GM18511 (cell line): ENCODE measurements around the gene EIF4G1.

Experiments used
- ATAC-seq: cut with Tn5 transposase; IDR thresholded peaks from one replicate; pipeline ENCODE4 v1.9.1; 2021; ENCODE audit warnings: mild to moderate bottlenecking, moderate library complexity; ENCODE audit not compliant: unreplicated experiment

The EIF4G1 gene

DNA sequence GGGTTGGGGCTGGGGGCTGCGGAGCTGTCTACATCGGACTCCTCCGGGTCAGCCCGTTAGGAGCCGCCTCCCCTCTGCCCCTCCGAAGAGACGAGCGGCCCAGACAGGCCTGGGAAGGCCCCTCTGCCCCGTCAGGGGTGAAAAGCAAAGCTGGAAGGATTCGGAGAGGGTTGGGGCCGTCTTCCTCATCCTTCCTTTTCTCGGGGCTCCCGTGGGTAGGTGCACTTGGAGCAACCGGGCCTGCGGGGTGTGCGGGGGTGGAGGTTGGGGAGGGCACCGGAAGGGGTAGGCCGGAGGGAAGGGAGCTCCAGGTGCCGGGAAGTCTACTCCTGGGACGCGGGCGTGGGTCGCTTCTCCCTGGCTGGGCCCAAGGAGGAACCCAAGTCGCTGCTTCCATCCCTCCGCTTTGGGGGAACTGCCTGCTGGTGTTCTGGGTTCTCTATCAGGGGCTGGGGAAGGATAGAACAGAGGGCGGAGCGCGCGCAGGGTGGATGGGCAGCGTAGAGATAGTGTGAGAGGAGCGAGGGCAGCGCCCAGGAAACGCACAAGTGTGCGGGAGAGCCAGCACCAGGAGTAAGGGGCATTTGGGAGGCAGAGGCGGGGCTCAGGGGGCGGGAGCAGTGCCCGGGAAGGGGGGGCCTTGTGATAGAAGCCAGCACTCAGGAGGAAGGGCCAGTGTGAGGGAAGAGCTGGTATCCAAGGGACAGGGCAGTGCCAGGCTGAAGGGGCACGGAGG lies 47.7 kb downstream of the EIF4G1 start:
- peak; percentile 11 for ATAC-seq

DNA sequence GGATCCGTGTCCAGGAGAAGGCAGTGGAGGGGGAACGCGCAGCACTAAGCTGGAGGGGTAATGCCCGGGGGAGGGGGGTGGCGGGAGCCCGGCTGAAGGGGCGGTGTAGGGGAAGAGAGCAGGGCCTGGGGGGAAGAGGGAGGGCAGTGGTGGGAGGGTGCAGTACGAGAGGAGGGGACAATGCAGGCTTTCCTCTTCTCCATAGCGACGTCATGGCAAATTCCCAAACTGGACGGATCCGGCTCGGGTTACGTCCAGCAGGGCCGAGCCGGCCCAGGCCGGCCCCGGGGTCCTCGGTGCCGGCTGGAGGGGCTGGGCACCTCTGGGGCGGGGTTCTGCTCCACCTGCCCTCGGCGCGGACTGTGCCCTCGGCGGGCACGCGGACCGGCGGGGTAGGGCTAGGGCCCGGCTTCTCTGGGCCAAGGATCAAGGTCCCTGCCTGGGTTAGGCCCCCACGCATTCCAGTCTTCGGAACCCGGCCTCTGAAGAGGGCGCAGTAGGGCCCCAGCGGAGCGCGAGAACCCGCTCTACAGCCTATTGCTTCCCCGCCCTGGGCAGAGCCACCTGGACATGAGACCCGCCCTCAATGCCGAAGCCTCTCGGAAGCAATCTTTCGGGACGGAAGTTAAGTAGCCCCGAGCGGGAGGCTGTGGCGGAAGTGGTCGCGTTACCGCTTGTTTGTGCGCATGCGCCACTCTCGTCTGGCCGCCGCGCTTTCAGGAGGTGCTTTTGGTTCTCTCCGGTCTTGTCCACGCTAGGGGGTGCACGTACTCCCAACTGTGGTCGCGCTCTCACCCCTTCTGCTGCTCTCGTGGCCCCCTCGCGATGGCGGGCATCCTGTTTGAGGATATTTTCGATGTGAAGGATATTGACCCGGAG lies 48.5 kb downstream of the EIF4G1 start:
- ATAC-seq = peak; percentile 84

DNA sequence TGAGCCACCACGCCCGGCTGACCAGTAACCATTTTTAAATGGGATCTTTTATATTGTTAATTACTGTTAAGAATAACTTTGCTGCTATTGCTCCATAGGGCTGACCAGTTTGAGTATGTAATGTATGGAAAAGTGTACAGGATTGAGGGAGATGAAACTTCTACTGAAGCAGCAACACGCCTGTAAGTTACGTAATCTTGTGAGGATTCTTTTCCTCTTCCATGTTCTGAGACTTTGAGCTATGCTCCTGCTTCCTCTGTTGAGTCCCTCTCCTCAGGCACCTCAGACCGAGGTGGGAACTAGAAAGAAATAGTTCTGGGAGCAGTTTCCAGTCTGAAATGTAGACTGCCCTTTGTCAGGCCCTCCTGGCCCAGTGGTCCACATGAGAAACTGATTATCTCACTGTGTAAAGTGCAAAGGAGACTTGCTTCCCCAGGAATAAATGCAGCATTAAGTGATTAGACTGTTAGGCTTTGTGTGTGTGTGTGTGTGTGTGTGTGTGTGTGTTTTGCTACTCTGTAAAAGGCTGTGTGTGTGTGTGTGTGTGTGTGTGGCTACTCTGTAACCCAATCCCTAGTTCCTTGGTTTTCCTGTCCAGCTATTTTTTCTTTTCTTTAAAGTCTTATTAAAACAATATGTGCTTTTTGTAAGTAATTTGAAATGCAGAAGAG lies 52.3 kb downstream of the EIF4G1 start:
- no peak for ATAC-seq

DNA sequence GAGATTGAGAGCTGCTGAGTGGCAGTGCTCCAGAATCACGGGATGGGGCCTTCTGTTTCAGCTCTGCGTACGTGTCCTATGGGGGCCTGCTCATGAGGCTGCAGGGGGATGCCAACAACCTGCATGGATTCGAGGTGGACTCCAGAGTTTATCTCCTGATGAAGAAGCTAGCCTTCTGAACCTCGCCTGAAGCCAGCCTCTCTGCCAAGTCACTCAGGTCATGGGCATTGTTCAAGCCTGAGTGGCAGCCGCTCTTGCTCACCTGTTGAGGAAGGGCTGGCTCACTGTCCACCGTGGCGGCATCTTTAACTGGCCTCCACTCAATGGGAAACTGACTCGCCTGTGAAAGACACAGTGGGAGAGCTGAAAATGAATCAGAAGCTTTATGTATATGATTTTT lies 53.7 kb downstream of the EIF4G1 start:
- no peak for ATAC-seq

DNA sequence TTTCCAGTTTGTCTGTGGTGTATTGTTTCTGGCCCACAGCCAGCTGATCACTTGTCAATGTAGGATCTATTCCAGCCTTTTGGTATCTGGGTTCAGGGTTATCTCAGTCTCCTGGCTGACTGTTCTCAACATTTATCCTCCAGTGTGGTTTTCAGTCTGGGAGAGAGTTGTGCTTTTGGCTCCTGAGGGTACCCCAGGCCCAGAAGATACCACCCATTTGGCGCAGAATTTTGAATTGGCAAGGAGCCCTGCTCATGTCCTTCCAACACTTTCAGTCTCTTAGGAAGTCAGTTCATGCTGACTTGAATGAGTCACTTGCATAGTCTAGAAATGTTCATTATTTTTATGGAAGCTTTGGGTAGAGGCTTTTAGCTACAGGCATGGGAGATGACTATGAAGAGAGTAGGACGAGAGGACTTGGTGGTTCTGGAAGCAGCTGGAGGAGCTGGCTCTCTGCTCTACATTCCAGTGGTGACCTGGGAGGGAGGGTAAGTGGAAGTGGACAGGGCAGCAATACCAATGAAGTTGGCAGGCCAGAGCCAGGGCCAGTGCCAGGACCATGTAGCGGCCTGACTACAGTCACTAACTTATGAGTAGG lies 54.3 kb downstream of the EIF4G1 start:
- no peak for ATAC-seq

DNA sequence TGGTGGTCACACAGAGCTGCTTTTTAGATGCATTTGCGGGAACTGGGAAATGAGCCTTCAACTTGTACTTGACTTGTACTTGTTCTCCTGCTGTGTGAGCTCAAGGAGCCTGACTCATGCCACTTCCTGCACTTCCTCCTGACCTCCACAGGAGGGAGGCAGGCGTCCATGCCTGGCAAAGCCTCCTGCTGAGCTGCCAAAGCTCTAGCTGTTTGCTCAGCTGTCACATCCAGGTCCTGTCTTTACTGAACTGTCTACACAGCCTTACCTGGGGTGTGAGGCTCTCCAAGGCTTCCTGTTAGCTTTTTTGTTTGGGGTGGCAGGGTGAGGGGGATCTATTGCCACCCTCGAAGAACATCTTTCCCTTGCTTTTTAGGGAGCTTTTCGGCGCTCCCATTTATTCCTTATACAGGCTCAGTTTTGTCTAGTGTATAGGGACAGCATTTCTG lies 57.2 kb downstream of the EIF4G1 start:
- ATAC-seq = peak; percentile 82

DNA sequence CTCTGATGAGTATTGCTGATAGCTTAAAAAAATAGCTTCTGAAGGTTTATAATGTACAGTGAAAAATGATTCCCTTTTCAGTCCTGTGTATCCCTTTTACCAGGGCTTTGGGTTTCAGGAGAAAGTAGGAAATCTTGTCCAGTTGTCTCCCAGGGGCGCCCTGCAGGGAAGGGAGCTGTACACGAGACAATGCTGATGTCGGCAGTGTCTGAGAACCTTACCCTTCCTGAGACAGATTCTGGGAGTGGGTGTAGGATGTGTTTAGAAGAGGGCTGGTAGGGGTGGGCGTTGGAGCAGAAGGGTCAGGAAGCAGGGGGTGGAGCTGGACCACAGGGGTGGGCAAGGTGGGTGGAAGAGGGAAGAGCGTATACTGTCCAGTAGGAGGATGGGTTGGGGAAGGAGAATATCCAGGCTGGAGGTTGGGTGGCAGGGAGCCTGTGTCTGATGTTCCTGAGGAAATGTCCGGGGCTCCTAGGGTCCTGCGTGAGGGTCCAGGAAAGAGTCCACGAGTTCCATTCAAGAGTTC lies 58.0 kb downstream of the EIF4G1 start:
- ATAC-seq = no peak

DNA sequence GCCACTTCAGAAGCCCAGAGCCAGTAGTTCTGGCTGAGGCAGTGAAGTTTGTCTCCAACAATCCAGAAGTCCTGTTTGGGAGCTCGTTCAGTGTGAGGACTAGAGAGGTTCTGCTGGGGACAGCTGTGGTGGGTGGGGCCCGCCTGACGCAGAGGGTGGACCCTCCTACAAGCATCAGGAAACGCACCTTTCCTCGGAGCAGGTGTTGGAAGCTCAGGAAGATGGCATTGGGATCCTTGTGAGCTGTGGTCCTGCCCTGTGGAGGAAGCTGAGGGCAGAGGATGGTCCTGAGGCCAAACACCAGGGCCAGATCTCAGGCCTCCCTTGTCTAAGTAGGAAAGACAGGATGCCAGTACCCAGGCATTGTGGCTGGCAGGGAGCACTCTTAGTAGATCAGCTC lies 58.5 kb downstream of the EIF4G1 start:
- no peak for ATAC-seq

DNA sequence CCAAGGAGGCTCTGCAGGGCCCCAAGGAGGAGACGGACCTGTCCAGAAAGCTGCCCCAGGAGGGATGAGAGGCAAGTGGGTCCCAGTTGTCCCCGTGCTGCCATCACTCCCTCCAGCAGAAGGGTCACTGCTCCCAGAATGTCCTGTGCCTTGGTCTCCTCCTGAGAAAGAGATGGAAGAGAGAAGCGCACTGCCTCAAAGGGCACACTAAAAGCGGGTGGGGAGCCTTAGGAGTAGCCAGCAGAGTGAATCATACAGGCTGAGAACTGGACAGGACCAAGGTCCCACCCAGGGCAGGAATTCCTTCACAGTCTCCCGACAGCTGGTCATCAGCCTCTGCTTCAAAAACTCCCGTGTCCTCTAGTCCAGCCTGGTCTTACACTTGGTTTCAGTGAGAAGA lies 59.0 kb downstream of the EIF4G1 start:
- no peak for ATAC-seq

DNA sequence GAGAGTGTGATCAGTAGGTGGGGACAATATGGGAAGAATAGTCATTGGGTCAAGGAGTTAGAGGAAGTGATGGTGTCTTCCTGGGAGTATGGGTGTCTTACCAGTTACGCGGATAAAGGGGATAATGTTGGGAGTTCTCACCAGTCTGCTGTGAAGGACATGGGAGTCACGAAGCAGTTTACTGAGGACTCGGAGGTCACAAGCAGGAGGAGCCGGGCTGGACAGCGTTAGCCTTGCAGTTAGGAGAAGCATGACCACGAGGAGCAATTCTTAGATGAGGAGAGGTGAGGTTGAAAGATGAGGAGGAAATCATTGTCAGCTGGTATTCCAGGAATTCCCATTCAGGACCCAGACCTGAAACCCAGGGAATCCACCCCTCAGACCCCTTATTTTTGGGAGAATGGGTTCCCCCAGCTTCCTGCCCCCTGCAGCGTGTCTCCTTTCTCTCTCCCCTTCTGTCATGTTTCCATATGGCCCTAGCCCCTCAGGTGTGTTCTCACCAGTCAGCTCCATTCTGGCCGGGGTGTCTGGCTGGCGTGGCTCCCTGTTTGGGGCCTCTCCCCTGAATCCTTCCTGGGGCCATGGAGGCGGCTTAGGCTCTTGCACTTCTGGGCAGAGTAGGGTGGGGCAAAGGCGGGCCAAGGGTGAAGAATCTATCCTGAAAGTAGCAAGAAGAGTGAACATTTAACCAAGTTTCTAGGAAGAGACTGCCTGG lies 61.5 kb downstream of the EIF4G1 start:
- no peak for ATAC-seq

DNA sequence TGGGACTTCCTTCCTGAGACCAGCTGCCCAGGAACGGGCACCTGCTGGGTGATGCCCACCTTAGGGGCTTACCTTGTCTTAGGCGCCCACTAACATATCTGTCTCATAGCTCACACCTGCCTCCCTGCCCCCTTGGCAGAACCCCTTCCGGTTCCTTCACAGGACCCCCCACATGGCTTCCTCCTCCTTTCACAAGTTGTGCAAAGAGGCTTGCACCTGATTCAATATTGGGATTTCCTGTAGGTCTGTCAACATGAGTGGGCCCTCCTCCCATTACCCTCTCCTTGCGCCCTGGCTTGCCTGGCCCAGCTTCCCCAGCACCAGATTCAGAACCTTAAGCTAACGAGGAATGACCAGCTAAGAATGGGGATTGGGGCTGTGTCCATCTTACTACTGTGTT lies 63.0 kb downstream of the EIF4G1 start:
- ATAC-seq = no peak

DNA sequence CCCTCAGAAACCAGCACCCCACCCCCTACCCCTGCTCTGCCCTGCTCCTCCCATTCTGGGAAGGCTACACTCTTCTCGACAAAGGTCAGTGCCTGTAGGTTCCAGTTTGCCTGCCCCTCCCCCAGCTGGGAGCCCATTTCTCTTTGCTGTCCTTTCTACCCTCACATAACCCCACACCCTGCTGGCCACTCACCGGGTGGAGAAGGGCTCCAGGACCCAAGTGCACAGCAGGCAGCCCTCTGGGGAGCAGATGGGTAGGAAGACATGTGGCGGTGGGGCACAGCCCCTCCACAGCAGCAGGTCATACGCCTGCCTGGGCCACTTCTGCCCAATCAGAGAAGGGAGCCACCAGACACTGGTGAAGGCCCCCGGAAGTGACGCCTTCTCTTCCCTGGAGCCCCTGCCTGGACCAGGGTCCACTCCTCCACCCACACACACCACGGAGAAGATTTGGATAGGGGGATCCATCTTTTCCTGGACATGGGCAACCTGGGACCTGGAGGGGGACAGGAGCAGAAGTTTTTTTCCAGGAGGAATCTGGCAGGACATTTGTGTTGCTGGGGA lies 63.6 kb downstream of the EIF4G1 start, which contains the start of gene THPO:
THPO (minus strand) TSS at position 326 of the 564 bp plus-strand sequence. CDS start 1,948 bp downstream, outside the sequence.
- ATAC-seq = no peak

DNA sequence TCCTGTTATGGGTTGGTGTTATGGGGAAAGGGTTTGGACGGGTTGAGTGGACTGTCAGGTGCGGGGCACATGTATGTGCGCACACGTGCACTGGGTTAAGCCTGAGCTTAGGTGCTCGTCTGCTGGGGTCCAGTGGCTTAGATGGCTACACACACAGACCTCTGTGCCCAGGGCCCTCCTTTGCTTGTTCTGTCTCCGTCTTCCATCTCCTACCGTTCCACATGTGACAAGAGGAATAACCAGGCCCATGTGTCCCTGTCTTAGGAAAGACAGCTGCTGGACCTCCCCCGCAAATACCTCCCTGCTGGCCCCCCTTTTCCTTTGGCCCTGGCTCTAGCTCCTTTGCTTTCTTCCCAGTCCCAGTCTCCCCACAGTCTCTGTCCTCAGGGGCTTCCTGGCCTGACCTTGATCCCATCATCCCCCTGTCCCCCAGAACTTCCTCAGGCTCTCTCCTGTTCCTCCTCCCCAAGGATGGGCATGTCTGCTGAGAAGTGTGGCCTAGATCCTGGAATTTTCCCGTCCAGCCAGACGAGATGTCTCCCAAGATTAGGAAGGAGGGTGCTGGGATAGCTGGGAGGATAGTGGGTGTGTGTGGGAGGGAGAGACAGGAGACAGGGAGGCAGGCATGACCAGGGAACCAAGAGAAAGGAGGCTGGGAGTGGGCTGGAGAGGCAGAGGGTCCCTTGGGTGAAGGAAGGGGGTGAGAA lies 64.4 kb downstream of the EIF4G1 start:
- ATAC-seq = no peak

DNA sequence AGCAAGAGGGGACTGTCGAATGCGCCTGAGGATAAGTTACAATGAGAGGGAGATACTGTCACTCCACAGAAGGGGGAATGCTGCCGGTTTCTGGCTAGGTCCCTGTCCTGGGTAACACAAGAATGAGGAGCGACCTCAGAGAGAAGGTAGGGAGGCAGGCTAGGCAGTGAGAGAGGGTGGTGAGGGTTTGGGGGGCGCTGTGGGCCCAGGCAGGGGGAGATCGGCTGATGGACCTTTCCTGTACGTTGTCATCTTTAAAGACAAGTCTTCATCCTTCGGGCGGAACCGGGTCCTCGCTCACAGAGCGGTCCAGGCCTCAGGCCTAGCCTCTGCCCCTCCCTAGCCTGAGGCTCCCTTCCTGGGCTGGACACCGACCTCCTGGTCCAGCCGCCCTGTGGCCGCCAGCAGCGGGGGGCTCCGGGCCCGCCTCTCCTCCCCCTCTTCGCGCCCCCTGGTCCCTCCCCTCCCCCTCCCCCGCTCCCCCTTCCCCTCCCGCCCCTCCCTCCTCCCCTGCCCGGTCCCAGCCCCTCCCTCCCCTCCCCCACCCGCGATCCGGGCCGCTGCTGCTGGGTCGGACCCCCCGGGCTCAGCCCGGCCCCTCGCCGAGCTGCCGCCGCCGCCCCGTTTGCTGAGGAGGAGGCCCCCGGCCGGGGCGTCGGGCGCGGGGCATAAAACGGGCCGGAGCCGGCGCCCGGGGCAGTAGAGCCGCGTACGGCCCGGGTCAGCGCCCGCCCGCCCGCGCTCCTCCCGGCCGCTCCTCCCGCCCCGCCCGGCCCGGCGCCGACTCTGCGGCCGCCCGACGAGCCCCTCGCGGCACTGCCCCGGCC lies 65.2 kb downstream of the EIF4G1 start, which contains the start of gene CHRD:
CHRD (plus strand) TSS at position 697 of the 827 bp plus-strand sequence. CDS start 265 bp downstream, outside the sequence.
- no peak for ATAC-seq

DNA sequence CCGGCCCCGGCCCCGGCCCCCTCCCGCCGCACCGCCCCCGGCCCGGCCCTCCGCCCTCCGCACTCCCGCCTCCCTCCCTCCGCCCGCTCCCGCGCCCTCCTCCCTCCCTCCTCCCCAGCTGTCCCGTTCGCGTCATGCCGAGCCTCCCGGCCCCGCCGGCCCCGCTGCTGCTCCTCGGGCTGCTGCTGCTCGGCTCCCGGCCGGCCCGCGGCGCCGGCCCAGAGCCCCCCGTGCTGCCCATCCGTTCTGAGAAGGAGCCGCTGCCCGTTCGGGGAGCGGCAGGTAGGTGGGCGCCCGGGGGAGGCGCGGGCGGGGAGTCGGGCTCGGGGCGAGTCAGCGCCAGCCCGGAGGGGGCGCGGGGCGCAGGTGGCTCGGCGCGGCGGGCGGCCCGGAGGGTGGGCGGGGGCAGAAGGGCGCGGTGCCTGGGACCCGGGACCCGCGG lies 65.8 kb downstream of the EIF4G1 start:
- no peak for ATAC-seq

DNA sequence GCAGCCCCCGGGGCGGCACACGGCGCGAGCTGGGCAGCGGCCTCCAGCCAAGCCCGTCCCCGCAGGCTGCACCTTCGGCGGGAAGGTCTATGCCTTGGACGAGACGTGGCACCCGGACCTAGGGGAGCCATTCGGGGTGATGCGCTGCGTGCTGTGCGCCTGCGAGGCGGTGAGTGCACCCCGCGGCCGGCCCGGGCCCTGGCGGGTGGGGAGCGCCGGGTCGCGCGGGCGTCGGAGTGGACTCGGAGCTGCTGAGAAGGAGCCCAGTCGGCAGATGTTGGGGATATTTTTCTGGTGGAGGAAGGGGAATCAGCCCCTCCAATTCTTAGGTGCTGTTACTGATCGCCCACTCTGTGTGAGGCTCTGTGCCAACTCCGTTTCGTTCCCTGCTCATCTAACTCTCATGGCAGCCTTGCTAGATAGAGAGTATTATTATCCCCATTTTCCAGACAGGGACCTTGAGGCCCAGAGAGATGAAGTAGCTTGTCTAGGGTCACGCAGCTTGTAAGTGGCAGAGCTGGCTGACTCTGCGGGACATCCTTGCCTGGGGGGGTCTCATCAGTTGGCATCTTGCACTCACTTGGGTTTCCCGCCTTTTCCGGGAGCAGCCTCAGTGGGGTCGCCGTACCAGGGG lies 66.3 kb downstream of the EIF4G1 start:
- no peak for ATAC-seq
